Measurements from ENCODE around the gene ELAVL2. TPM values are rescaled to one million over a fixed set of nuclear protein-coding genes. Genes with fewer than 3 reads are reported as not detected.
A peak's percentile ranks its signal among the peaks of the same experiment; 100 is the strongest.

Gene ELAVL2
- total RNA-seq, 6 experiments from 2014 or later, result not detected

DNA sequence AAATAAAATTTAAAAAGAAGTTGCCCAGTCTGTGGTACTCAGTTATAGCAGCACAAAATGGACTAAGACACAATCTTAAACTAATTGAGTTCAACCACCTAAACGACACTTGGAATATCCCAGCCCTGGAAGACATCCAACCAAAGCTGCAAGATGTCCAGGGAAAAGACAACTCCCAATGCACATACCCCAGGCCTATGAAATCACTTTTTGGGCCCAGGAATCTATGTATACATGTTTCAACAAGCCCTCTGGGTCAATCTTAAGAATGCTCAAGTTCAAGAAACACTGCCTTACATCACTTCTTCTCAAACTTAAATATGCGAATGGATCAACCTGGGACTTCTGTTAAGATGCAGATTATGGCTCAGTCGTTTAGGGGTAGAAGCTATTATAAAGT lies 148.6 kb downstream of the ELAVL2 start:
- Histone ChIP-seq H3K4me3 (no peak overlapping the region), H3K27ac (no peak overlapping the region), H3K4me1 (no peaks in the 10 kb centered on the region), H3K9me3 (no peaks in the 10 kb centered on the region), H3K27me3 (no peaks in the 10 kb centered on the region), H3K36me3 (no peaks in the 10 kb centered on the region)
- intact Hi-C loops (cut with DNase I), result no loop called here
- DNase-seq (no peak), ATAC-seq (no peak)
- WGBS (ENCODE audit: insufficient coverage, low coverage, low lambda C conversion rate, missing lambda C conversion rate), result 63% methylated on average over 3 of the region's 3 CpGs
- TF ChIP-seq POLR2A (IDR thresholded peaks at IDR 0.05), result no peak
- TF ChIP-seq, protein P1, sequence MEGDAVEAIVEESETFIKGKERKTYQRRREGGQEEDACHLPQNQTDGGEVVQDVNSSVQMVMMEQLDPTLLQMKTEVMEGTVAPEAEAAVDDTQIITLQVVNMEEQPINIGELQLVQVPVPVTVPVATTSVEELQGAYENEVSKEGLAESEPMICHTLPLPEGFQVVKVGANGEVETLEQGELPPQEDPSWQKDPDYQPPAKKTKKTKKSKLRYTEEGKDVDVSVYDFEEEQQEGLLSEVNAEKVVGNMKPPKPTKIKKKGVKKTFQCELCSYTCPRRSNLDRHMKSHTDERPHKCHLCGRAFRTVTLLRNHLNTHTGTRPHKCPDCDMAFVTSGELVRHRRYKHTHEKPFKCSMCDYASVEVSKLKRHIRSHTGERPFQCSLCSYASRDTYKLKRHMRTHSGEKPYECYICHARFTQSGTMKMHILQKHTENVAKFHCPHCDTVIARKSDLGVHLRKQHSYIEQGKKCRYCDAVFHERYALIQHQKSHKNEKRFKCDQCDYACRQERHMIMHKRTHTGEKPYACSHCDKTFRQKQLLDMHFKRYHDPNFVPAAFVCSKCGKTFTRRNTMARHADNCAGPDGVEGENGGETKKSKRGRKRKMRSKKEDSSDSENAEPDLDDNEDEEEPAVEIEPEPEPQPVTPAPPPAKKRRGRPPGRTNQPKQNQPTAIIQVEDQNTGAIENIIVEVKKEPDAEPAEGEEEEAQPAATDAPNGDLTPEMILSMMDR (IDR thresholded peaks at IDR 0.05), result no peak

DNA sequence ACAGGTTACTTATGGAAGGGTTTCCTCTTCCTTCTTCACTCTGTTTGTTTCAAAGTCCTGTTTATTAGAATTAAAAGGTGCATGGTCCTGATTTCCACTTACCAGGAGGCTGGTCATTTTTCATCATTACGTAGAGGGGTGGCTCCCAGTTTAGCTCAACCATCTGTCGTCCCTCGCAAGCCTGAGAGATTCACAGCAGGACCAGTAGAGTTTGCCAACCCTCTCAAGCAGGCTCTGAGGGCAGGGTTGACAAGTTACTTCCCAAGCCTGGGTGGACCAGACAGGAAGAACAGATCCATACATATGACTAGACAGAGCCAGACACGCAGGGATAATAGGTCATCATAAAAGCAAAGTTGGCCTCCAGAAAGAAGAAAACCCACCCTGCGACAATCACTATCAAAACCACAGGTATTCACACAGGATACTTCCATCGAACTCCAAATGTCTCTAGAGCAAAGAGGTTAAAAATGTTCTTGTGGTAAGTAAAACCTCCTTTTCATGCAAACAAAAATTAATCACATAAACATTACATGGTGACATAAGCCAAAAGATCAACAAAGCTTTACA lies 151.9 kb downstream of the ELAVL2 start:
- Histone ChIP-seq H3K9me3 (no peaks in the 10 kb centered on the region), H3K27ac (no peak overlapping the region), H3K4me1 (no peaks in the 10 kb centered on the region), H3K36me3 (no peaks in the 10 kb centered on the region), H3K27me3 (no peaks in the 10 kb centered on the region), H3K4me3 (no peak overlapping the region)
- no peak for DNase-seq
- no peak for ATAC-seq
- intact Hi-C loops (cut with DNase I), result no loop called here
- TF ChIP-seq, protein P1 (IDR thresholded peaks at IDR 0.05), result no peak
- no peak for TF ChIP-seq POLR2A (IDR thresholded peaks at IDR 0.05)
- 67% methylated on average over 6 of the region's 6 CpGs for WGBS (ENCODE audit: insufficient coverage, low coverage, low lambda C conversion rate, missing lambda C conversion rate)

DNA sequence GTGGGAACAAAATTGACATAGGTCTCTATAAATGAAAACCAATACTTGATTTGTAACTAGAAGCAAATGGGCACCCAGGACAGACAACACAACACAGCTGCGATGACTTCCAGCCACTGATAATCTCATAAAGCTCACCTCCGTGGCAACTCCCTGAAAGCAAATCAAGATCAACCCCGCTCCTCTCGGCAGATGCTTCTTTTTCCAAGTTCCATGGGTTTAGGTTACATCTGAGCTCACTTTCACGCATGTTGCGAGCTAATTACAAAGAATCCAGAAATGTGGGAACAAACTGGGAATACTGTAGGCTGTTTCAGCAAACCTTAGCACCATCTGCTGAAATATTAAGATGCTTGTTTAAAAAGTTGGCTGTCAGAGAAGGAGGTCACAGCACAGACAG lies 153.9 kb downstream of the ELAVL2 start:
- H3K36me3 ChIP-seq, result no peaks in the 10 kb centered on the region
- WGBS (ENCODE audit: insufficient coverage, low coverage, low lambda C conversion rate, missing lambda C conversion rate), result 72% methylated on average over 6 of the region's 6 CpGs
- no peak overlapping the region for H3K27ac ChIP-seq
- no peaks in the 10 kb centered on the region for H3K9me3 ChIP-seq
- DNase-seq (no peak), ATAC-seq (no peak)
- H3K4me1 ChIP-seq, result no peaks in the 10 kb centered on the region
- intact Hi-C loops (cut with DNase I), result no loop called here
- H3K27me3 ChIP-seq, result no peaks in the 10 kb centered on the region
- H3K4me3 ChIP-seq, result no peak overlapping the region
- TF ChIP-seq, protein P1 (IDR thresholded peaks at IDR 0.05), result no peak
- TF ChIP-seq POLR2A (IDR thresholded peaks at IDR 0.05), result no peak

DNA sequence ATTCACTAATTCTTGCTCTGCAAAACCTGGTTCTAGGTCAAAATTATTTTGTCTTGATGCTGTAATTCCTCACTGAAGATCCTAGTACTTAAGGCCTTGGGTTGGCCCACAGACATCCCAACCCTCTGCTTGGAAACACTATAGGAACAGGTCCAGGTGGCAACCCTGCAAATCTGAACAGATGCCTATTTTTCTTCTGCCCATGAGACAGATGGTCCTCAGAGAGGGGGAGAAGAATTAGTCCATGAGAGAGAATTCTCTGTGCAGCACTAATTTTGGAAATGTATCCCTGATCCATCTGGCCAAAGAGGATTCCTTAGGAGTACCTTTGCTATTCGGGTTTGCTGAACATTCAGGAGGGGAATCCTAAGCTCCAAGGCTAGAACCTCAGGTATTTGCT lies 156.3 kb downstream of the ELAVL2 start:
- no peaks in the 10 kb centered on the region for H3K27me3 ChIP-seq
- no peaks in the 10 kb centered on the region for H3K36me3 ChIP-seq
- no peak for TF ChIP-seq POLR2A (IDR thresholded peaks at IDR 0.05)
- TF ChIP-seq, protein P1 (IDR thresholded peaks at IDR 0.05), result no peak
- WGBS (ENCODE audit: insufficient coverage, low coverage, low lambda C conversion rate, missing lambda C conversion rate), result 75% methylated on average over 1 of the region's 1 CpG
- H3K27ac ChIP-seq, result no peak overlapping the region
- intact Hi-C loops (cut with DNase I), result no loop called here
- DNase-seq (no peak), ATAC-seq (no peak)
- no peak overlapping the region for H3K4me3 ChIP-seq
- no peaks in the 10 kb centered on the region for H3K9me3 ChIP-seq
- peaks cover 0 to 13% (median 0%) of the 10 kb centered on the region in 4 donors for H3K4me1 ChIP-seq

DNA sequence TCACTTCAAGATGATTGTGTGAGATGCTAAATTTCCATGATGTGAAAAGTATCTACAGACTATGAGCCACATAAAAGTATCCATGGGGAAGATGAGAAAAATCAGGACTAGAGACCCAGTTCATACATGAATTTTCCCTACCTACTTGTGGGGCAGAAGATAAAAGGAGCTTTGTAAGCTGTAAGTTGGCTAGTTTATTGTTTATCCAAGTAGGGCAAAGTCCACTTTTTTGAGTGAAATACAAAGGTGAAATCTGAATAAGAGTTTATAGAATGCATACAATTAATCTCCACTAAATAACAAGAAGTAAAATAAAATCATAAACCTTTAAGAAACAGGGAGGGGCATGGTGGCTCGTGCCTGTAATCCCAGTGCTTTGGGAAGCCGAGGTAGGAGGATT lies 160.4 kb downstream of the ELAVL2 start:
- peaks cover 0 to 13% (median 0%) of the 10 kb centered on the region in 4 donors for H3K4me1 ChIP-seq
- TF ChIP-seq POLR2A (IDR thresholded peaks at IDR 0.05), result no peak
- TF ChIP-seq, protein P1 (IDR thresholded peaks at IDR 0.05), result no peak
- H3K9me3 ChIP-seq, result no peaks in the 10 kb centered on the region
- H3K36me3 ChIP-seq, result no peaks in the 10 kb centered on the region
- no peak overlapping the region for H3K27ac ChIP-seq
- ATAC-seq, result peak in 3 of 4 donors; percentile 44 to 73 (median 62)
- WGBS (ENCODE audit: insufficient coverage, low coverage, low lambda C conversion rate, missing lambda C conversion rate), result 43% methylated on average over 1 of the region's 2 CpGs
- H3K27me3 ChIP-seq, result no peaks in the 10 kb centered on the region
- DNase-seq, result no peak
- intact Hi-C loops (cut with DNase I), result no loop called here
- H3K4me3 ChIP-seq, result no peak overlapping the region

Data from right lobe of liver (tissue), 6 donors.